Testis (tissue), 3 donors: Measurements from ENCODE around the gene PIGL. TPM values are rescaled to one million over a fixed set of nuclear protein-coding genes. Genes with fewer than 3 reads are reported as not detected.
A peak's percentile ranks its signal among the peaks of the same experiment; 100 is the strongest.

Source experiments
- DNase-seq: peaks from one replicate; pipeline ENCODE4 v3.0.0-alpha.2; 2019
- H3K27ac ChIP-seq, 2 donors: fragments of 200-600 bp; sonication (generic); one replicate each; pipeline ENCODE4 v1.5.1; 2019
- H3K27me3 ChIP-seq: fragments of 200-600 bp; sonication (generic); one replicate; pipeline ENCODE4 v1.5.1; 2019
- H3K36me3 ChIP-seq: fragments of 200-600 bp; sonication (generic); one replicate; pipeline ENCODE4 v1.5.1; 2017; ENCODE audit warnings: low read depth; ENCODE audit errors: missing control alignments
- H3K4me1 ChIP-seq: fragments of 200-600 bp; sonication (generic); one replicate; pipeline ENCODE4 v1.5.1; 2019
- H3K4me3 ChIP-seq, 2 donors: fragments of 200-600 bp; sonication (generic); one replicate each; pipeline ENCODE4 v1.5.1; 2017 to 2019
- H3K9me3 ChIP-seq: fragments of 200-600 bp; sonication (generic); one replicate; pipeline ENCODE4 v1.5.1; 2017
- CTCF ChIP-seq, 3 experiments: fragments of 450-650 bp in 2 of 3; fragments of 200-600 bp in 1 of 3; sonication (generic) in 1 of 3; IDR thresholded peaks; one replicate each; pipeline ENCODE4 v1.5.1; 2016 to 2019; ENCODE audit warnings: antibody characterized with exemption in 3 of 3, mild to moderate bottlenecking in 2 of 3, moderate library complexity in 1 of 3
- POLR2A ChIP-seq: fragments of 450-650 bp; IDR thresholded peaks from one replicate; pipeline ENCODE4 v1.6.1; 2017; ENCODE audit warnings: antibody characterized with exemption, mild to moderate bottlenecking, moderate library complexity
- WGBS, 2 donors: methylation state at CpG; one replicate each; pipeline ENCODE4 v1.1.5; 2018; 5-methylcytosine and 5-hydroxymethylcytosine counted together
- intact Hi-C: fragments of 100-400 bp; cut with DNase I; formaldehyde crosslinking; loops from one replicate; pipeline ENCODE4 v1.15.1; 2023; ENCODE audit warnings: low total_unique reads
- polyA plus RNA-seq: library from polyadenylated mRNA; stranded (reverse); fragments of 350-450 nt; fragmentation: Illumina TruSeq; extraction: RNeasy Lipid Tissue Mini Kit (QIAGEN cat#74804); gene quantifications from one replicate; pipeline ENCODE4 v1.2.3, GENCODE V29; 2014; ENCODE audit warnings: low read depth, low replicate concordance; ENCODE audit not compliant: insufficient read depth
- total RNA-seq, 2 donors: library from RNA; depleted of rRNA; stranded (reverse); fragments of >200 nt; gene quantifications; one replicate each; pipeline ENCODE4 v1.2.3, GENCODE V29; 2016

The PIGL gene
- total and polyA plus RNA-seq, 3 donors from 2014 or later: 31.3 to 93.9 (median 74.1) TPM

- DNase-seq: no peak
- Histone ChIP-seq H3K27ac (peak overlapping the region; percentile 78 to 81), H3K36me3 (no peaks in the 10 kb centered on the region), H3K27me3 (no peaks in the 10 kb centered on the region), H3K4me1 (peaks cover 32% of the 10 kb centered on the region), H3K9me3 (no peaks in the 10 kb centered on the region), H3K4me3 (no peak overlapping the region)
- intact Hi-C loops: no loop called here
- WGBS, 2 donors: 54 to 64% methylated on average over 8 to 10 of the region's 10 CpGs
- TF ChIP-seq POLR2A (no peak), CTCF (IDR thresholded peaks at IDR 0.05) (no peak)
Observed at GRCh38 chr17:16286947-16287562, 70.0 kb downstream of the PIGL start.

- DNase-seq: no peak
- Histone ChIP-seq H3K4me1 (peaks cover 32% of the 10 kb centered on the region), H3K9me3 (no peaks in the 10 kb centered on the region), H3K27ac (peak overlapping the region; percentile 78 to 81), H3K4me3 (no peak overlapping the region), H3K36me3 (no peaks in the 10 kb centered on the region), H3K27me3 (no peaks in the 10 kb centered on the region)
- WGBS, 2 donors: 22% methylated on average over 6 of the region's 6 CpGs
- intact Hi-C loops: no loop called here
- TF ChIP-seq POLR2A (no peak), CTCF (IDR thresholded peaks at IDR 0.05) (no peak)
Observed at GRCh38 chr17:16287563-16288027, 70.6 kb downstream of the PIGL start.

GRCh38 chr17:16288860-16289571, 72.0 kb downstream of the PIGL start:
- Histone ChIP-seq H3K27ac (no peak overlapping the region), H3K4me3 (no peak overlapping the region), H3K27me3 (no peaks in the 10 kb centered on the region), H3K36me3 (no peaks in the 10 kb centered on the region), H3K9me3 (no peaks in the 10 kb centered on the region), H3K4me1 (peaks cover 32% of the 10 kb centered on the region)
- no peak for TF ChIP-seq POLR2A
- no peak for TF ChIP-seq CTCF (IDR thresholded peaks at IDR 0.05)
- intact Hi-C loops: no loop called here
- DNase-seq: no peak
- WGBS, 2 donors: 84 to 92% methylated on average over 5 of the region's 5 CpGs

- Histone ChIP-seq H3K4me3 (no peak overlapping the region), H3K4me1 (no peaks in the 10 kb centered on the region), H3K27ac (peak overlapping the region in 1 of 2 donors; percentile 30), H3K9me3 (no peaks in the 10 kb centered on the region), H3K36me3 (no peaks in the 10 kb centered on the region), H3K27me3 (no peaks in the 10 kb centered on the region)
- no peak for TF ChIP-seq CTCF (IDR thresholded peaks at IDR 0.05)
- no peak for TF ChIP-seq POLR2A
- WGBS, 2 donors: 75 to 84% methylated on average over 2 to 3 of the region's 3 CpGs
- intact Hi-C loops: no loop called here
- DNase-seq: no peak
Observed at GRCh38 chr17:16293931-16294330, 76.9 kb downstream of the PIGL start.
